ENCODE measurements around the gene STX8.

DNA sequence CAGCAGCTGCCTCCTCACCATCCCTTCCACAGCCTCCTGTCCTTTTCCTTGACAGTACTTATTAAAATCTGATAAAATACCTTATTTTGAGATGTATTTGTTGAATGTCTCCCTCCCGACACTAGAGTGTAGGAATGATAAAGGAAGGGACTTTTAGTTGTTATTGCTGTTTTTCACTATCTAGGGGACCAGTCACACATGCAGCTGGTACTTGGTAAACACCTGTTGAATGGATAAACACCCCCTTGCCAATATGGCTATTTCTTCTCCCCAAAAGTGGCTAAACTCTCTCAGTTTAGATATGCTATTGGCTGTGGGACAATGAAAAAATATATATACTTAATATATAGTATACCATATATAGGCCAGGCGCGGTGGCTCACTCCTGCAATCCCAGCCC lies 96.7 kb downstream of the STX8 start:
- TF ChIP-seq GATA3 (IDR thresholded peaks at IDR 0.05; ENCODE audit: low read depth, low read length) (no peak), GATA2 (IDR thresholded peaks at IDR 0.05; ENCODE audit: low read depth, low read length) (no peak)

Data from SH-SY5Y (cell line).